Measurements from ENCODE around the gene LRP5. TPM values are rescaled to one million over a fixed set of nuclear protein-coding genes. Genes with fewer than 3 reads are reported as not detected.

Gene LRP5
- total and polyA plus RNA-seq, 9 of the 15 experiments (the other 6 are each of a cell fraction or from before 2014, with no cell fraction given): 0.48 to 44.2 (median 13.5) TPM

DNA sequence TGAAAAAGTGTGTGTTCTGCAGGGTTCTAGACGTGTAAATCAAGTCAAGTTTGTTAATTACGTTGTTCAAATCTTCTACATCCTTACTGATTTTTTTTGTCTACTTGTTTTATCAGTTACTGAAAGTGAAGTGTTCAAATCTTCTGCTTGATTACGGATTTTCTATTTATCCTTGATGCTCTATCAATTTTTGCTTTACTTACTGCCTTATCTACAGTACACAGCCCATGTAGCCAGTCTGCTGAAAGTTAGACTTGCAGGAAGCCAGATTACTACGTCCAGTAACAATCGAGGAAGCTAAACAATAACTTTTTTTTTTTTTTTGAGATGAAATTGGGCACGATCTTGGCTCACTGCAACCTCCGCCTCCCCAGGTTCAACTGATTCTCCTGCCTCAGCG, 25.0 kb upstream of the LRP5 start (continued):
- TF ChIP-seq, protein P1, sequence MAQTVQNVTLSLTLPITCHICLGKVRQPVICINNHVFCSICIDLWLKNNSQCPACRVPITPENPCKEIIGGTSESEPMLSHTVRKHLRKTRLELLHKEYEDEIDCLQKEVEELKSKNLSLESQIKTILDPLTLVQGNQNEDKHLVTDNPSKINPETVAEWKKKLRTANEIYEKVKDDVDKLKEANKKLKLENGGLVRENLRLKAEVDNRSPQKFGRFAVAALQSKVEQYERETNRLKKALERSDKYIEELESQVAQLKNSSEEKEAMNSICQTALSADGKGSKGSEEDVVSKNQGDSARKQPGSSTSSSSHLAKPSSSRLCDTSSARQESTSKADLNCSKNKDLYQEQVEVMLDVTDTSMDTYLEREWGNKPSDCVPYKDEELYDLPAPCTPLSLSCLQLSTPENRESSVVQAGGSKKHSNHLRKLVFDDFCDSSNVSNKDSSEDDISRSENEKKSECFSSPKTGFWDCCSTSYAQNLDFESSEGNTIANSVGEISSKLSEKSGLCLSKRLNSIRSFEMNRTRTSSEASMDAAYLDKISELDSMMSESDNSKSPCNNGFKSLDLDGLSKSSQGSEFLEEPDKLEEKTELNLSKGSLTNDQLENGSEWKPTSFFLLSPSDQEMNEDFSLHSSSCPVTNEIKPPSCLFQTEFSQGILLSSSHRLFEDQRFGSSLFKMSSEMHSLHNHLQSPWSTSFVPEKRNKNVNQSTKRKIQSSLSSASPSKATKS (CRISPR knock-in tag; IDR thresholded peaks at IDR 0.05): no peak
- TF ChIP-seq TSC22D4 (tag; IDR thresholded peaks at IDR 0.05) (no peak), ZNF274 (IDR thresholded peaks at IDR 0.05; ENCODE audit: borderline replicate concordance, low read depth, low read length) (no peak), ZNF695 (CRISPR knock-in tag; IDR thresholded peaks at IDR 0.05) (no peak), CSDE1 (IDR thresholded peaks at IDR 0.05) (no peak), MYC (IDR thresholded peaks at IDR 0.05; ENCODE audit: low read depth, low read length) (no peak), MYC (CRISPR knock-in tag; IDR thresholded peaks at IDR 0.05; ENCODE audit: borderline replicate concordance, low read depth) (no peak), RBBP5 (IDR thresholded peaks at IDR 0.05; ENCODE audit: borderline replicate concordance, insufficient read depth, low read length, poor library complexity, severe bottlenecking) (no peak), HNRNPLL (IDR thresholded peaks at IDR 0.05; ENCODE audit: low read depth, low read length, poor library complexity, severe bottlenecking) (no peak), ELF4 (CRISPR knock-in tag; IDR thresholded peaks at IDR 0.05) (no peak), SMARCB1 (IDR thresholded peaks at IDR 0.05; ENCODE audit: insufficient read length, low read depth) (no peak), DNMT1 (IDR thresholded peaks at IDR 0.05) (no peak), ZNF212 (CRISPR knock-in tag; IDR thresholded peaks at IDR 0.05) (no peak), SIN3B (IDR thresholded peaks at IDR 0.05; ENCODE audit: low read depth) (no peak)
- TF ChIP-seq, protein P2, sequence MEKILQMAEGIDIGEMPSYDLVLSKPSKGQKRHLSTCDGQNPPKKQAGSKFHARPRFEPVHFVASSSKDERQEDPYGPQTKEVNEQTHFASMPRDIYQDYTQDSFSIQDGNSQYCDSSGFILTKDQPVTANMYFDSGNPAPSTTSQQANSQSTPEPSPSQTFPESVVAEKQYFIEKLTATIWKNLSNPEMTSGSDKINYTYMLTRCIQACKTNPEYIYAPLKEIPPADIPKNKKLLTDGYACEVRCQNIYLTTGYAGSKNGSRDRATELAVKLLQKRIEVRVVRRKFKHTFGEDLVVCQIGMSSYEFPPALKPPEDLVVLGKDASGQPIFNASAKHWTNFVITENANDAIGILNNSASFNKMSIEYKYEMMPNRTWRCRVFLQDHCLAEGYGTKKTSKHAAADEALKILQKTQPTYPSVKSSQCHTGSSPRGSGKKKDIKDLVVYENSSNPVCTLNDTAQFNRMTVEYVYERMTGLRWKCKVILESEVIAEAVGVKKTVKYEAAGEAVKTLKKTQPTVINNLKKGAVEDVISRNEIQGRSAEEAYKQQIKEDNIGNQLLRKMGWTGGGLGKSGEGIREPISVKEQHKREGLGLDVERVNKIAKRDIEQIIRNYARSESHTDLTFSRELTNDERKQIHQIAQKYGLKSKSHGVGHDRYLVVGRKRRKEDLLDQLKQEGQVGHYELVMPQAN (IDR thresholded peaks at IDR 0.05; ENCODE audit: borderline replicate concordance): no peak
- TF ChIP-seq, protein P3, sequence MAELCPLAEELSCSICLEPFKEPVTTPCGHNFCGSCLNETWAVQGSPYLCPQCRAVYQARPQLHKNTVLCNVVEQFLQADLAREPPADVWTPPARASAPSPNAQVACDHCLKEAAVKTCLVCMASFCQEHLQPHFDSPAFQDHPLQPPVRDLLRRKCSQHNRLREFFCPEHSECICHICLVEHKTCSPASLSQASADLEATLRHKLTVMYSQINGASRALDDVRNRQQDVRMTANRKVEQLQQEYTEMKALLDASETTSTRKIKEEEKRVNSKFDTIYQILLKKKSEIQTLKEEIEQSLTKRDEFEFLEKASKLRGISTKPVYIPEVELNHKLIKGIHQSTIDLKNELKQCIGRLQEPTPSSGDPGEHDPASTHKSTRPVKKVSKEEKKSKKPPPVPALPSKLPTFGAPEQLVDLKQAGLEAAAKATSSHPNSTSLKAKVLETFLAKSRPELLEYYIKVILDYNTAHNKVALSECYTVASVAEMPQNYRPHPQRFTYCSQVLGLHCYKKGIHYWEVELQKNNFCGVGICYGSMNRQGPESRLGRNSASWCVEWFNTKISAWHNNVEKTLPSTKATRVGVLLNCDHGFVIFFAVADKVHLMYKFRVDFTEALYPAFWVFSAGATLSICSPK (IDR thresholded peaks at IDR 0.05; ENCODE audit: borderline replicate concordance): no peak
- TF ChIP-seq, protein P4, sequence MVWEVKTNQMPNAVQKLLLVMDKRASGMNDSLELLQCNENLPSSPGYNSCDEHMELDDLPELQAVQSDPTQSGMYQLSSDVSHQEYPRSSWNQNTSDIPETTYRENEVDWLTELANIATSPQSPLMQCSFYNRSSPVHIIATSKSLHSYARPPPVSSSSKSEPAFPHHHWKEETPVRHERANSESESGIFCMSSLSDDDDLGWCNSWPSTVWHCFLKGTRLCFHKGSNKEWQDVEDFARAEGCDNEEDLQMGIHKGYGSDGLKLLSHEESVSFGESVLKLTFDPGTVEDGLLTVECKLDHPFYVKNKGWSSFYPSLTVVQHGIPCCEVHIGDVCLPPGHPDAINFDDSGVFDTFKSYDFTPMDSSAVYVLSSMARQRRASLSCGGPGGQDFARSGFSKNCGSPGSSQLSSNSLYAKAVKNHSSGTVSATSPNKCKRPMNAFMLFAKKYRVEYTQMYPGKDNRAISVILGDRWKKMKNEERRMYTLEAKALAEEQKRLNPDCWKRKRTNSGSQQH (CRISPR knock-in tag; IDR thresholded peaks at IDR 0.05): no peak
- TF ChIP-seq, protein P5, sequence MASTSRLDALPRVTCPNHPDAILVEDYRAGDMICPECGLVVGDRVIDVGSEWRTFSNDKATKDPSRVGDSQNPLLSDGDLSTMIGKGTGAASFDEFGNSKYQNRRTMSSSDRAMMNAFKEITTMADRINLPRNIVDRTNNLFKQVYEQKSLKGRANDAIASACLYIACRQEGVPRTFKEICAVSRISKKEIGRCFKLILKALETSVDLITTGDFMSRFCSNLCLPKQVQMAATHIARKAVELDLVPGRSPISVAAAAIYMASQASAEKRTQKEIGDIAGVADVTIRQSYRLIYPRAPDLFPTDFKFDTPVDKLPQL (IDR thresholded peaks at IDR 0.05; ENCODE audit: extremely low read depth, insufficient read length): no peak

Data from K562 (cell line).